BJ (cell line): ENCODE results near the gene ARL6IP5. TPM values are rescaled to one million over a fixed set of nuclear protein-coding genes. Genes with fewer than 3 reads are reported as not detected.

ENCODE experiments used
- CTCF ChIA-PET: fragments of 350-600 bp; formaldehyde crosslinking; extraction: SDS; loops from one replicate; lab custom pipeline; 2021; ENCODE audit warnings: antibody characterized with exemption, inconsistent platforms; lab: Yijun Ruan, JAX
- POLR2A ChIA-PET: fragments of 300-600 bp; sonication (Branson Sonifier 250); formaldehyde crosslinking; extraction: SDS; loops from one replicate; lab custom pipeline; 2021; ENCODE audit warnings: antibody characterized with exemption; lab: Charles Lee
- DNase-seq: peaks from one replicate; pipeline ENCODE4 v3.0.0-alpha.2; 2011; ENCODE audit warnings: low read depth
- H3K27me3 ChIP-seq: 2 replicates; pipeline ENCODE4 v1.6.0; 2011; ENCODE audit warnings: low read length; ENCODE audit not compliant: control insufficient read depth, insufficient read depth
- H3K36me3 ChIP-seq: 2 replicates; pipeline ENCODE4 v1.5.1; 2011; ENCODE audit warnings: low read length; ENCODE audit not compliant: control insufficient read depth, insufficient read depth
- H3K4me3 ChIP-seq: 2 replicates; pipeline ENCODE4 v1.5.1; 2011; ENCODE audit warnings: low read depth, mild to moderate bottlenecking, control low read depth, low read length
- CTCF ChIP-seq: IDR thresholded peaks from 2 replicates; pipeline ENCODE4 v1.5.1; 2011; ENCODE audit warnings: low read depth, mild to moderate bottlenecking, control low read depth, inconsistent platforms, low read length, moderate library complexity; ENCODE audit not compliant: insufficient read depth
- polyA plus RNA-seq: library from polyadenylated mRNA; depleted of rRNA; stranded (reverse); fragments of >200 nt; gene quantifications from 2 replicates; pipeline ENCODE4 v1.2.3, GENCODE V29; 2011

Gene ARL6IP5
- polyA plus RNA-seq, 1 experiment = 129 TPM

DNA sequence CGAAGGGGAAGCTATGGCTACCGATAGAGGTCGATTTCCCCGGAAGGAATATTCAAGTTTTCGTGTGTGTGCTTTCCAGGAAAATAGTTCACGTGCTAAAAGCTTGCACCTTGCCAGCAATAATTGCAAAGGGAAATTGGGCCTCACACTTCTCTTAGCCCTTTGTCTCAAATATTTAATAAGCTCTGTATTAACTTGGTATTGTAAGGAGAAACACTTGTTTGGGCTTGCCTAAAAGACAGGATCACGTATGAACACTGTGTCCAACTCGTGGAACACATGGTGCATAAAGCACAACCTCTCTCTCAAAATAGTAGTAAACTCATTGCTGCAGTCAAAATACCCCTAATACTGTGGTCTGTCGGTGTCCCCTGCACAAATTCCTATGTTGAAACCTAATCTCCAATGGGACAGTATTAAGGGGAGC is 32.3 kb upstream of the ARL6IP5 start:
- peaks cover 3% of the 10 kb centered on the region for H3K36me3 ChIP-seq
- ChIA-PET CTCF (interaction anchor here (1.0 to 1.6 kb wide), 4 partner anchors 11 to 39 kb away, joined by 3 to 4 read pairs (median 3); partner anchors contain the start of gene EOGT), POLR2A (no interaction called here)
- TF ChIP-seq CTCF = peak; percentile 16; the same call in 1 of the 2 replicates
- DNase-seq = no peak
- H3K4me3 ChIP-seq = peak overlapping the region; percentile 34
- no peaks in the 10 kb centered on the region for H3K27me3 ChIP-seq

DNA sequence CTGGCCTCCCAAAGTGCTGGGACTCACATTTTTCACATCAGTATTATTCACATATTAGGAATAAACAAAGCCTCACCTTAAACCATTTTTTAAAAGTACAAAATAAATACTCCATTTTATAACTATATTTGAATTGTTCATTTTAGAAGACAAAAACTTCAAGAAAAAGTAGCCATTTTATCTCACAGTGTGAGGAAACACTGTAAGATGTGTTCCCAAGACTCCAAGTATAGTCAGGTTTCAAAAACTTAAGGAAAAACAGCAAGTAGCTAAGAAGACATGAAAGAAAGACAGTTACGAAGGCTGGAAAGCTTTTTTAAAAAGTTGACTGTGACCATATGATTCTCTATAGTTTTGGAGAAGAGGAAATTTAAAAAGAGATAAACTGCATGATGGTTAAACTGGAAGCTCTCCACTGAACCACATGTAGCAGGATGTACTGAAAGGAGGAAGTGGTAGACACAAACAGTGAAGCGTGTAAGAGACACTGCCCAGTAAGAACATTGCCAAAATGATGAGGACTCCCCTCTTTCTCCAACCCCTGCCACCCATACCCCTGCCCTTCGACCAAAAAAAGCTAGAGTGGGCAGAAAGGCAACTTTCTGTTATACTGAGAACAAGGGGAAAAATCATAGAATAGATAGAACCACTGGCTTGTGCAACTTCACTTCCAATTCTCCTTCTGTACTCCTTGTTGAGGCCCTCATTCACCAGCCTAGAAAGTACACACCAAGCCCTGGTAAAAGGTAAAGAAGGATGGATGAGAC is 26.4 kb upstream of the ARL6IP5 start:
- Histone ChIP-seq H3K4me3 (no peak overlapping the region), H3K36me3 (peaks cover 3% of the 10 kb centered on the region), H3K27me3 (no peaks in the 10 kb centered on the region)
- TF ChIP-seq CTCF = no peak
- ChIA-PET CTCF (no interaction called here), POLR2A (no interaction called here)
- DNase-seq = no peak

GRCh38 chr3:69058947-69059224 is 25.9 kb upstream of the ARL6IP5 start:
- Histone ChIP-seq H3K36me3 (peaks cover 3% of the 10 kb centered on the region), H3K27me3 (no peaks in the 10 kb centered on the region), H3K4me3 (no peak overlapping the region)
- no peak for DNase-seq
- ChIA-PET POLR2A (no interaction called here), CTCF (interaction anchor here (0.9 kb wide), 1 partner anchor 60 kb away, joined by 3 read pairs; no protein-coding TSS in a partner anchor)
- TF ChIP-seq CTCF = no peak

GRCh38 chr3:69059688-69060087 is 25.0 kb upstream of the ARL6IP5 start:
- DNase-seq = no peak
- H3K4me3 ChIP-seq = no peak overlapping the region
- ChIA-PET CTCF (interaction anchor here (0.9 kb wide), 1 partner anchor 59 kb away, joined by 3 read pairs; no protein-coding TSS in a partner anchor), POLR2A (no interaction called here)
- H3K36me3 ChIP-seq = peaks cover 3% of the 10 kb centered on the region
- no peak for TF ChIP-seq CTCF
- no peaks in the 10 kb centered on the region for H3K27me3 ChIP-seq

GRCh38 chr3:69063636-69064035 is 21.1 kb upstream of the ARL6IP5 start:
- Histone ChIP-seq H3K4me3 (no peak overlapping the region), H3K27me3 (no peaks in the 10 kb centered on the region), H3K36me3 (peaks cover 3% of the 10 kb centered on the region)
- POLR2A ChIA-PET = no interaction called here
- CTCF ChIA-PET = interaction anchor here (1.4 kb wide), 1 partner anchor 11 kb away, joined by 4 read pairs; the partner anchor contains the start of gene TMF1
- DNase-seq = no peak
- TF ChIP-seq CTCF = no peak
